ENCODE results near the gene SLC16A7.

GRCh38 chr12:59808317-59808910 is 212.6 kb downstream of the SLC16A7 start:
- TF ChIP-seq POLR2A (IDR thresholded peaks at IDR 0.05; ENCODE audit: low read depth, low read length) (no peak), POLR2AphosphoS5 (IDR thresholded peaks at IDR 0.05; ENCODE audit: low read depth, low read length) (no peak), TAF1 (IDR thresholded peaks at IDR 0.05; ENCODE audit: low read depth, low read length) (no peak)
